CD4-positive, CD25-positive, alpha-beta regulatory T cell (primary cell): ENCODE data around the gene IFI27L1. TPM values are rescaled to one million over a fixed set of nuclear protein-coding genes. Genes with fewer than 3 reads are reported as not detected.

Experiments used
- ATAC-seq, 2 donors: fragments of 150-1000 bp; cut with Tn5 transposase; one replicate each; pipeline ENCODE4 v1.10.0; 2021; ENCODE audit warnings: low read depth in 2 of 2, moderate number of reproducible peaks in 2 of 2, moderate library complexity in 1 of 2
- DNase-seq, 3 donors: peaks; one replicate each; pipeline versions ENCODE4 v3.0.0 to v3.0.0-alpha.2; 2012 to 2022; ENCODE audit warnings: mixed read lengths in 1 of 3
- H3K27ac ChIP-seq: one replicate; pipeline ENCODE4 v1.7.0; 2013; ENCODE audit warnings: mild to moderate bottlenecking, low read length; ENCODE audit not compliant: insufficient read depth, poor library complexity, severe bottlenecking
- H3K27me3 ChIP-seq: one replicate; pipeline ENCODE4 v1.7.0; 2013; ENCODE audit warnings: low read length; ENCODE audit not compliant: control insufficient read depth, insufficient read depth
- H3K36me3 ChIP-seq: one replicate; pipeline ENCODE4 v1.7.0; 2013; ENCODE audit warnings: mild to moderate bottlenecking, low read length, moderate library complexity; ENCODE audit not compliant: control insufficient read depth, insufficient read depth
- H3K4me1 ChIP-seq: 2 replicates; pipeline ENCODE4 v1.7.0; 2013; ENCODE audit warnings: mild to moderate bottlenecking, low read length; ENCODE audit not compliant: insufficient read depth, control insufficient read depth, poor library complexity, severe bottlenecking
- H3K4me3 ChIP-seq: one replicate; pipeline ENCODE4 v1.7.0; 2013; ENCODE audit warnings: low read depth, mild to moderate bottlenecking, low read length, moderate library complexity
- H3K9me3 ChIP-seq, 2 experiments: 1 replicate in 1 of 2; 2 replicates in 1 of 2; pipeline ENCODE4 v1.7.0; 2013; ENCODE audit warnings: low read length in 2 of 2, mild to moderate bottlenecking in 1 of 2, moderate library complexity in 1 of 2; ENCODE audit not compliant: control insufficient read depth in 2 of 2
- H3K27ac Mint-ChIP-seq, 3 donors: one replicate each; pipeline ENCODE4 v1.8.0; 2020 to 2022; ENCODE audit warnings: mild to moderate bottlenecking in 3 of 3, mixed read lengths in 3 of 3, moderate library complexity in 2 of 3
- H3K27me3 Mint-ChIP-seq: one replicate; pipeline ENCODE4 v1.8.0; 2022; ENCODE audit warnings: mild to moderate bottlenecking, mixed read lengths
- H3K36me3 Mint-ChIP-seq: one replicate; pipeline ENCODE4 v1.8.0; 2020; ENCODE audit warnings: mixed read lengths
- H3K4me1 Mint-ChIP-seq, 4 donors: one replicate each; pipeline ENCODE4 v1.8.0; 2020 to 2022; ENCODE audit warnings: mixed read lengths in 4 of 4, mild to moderate bottlenecking in 1 of 4
- H3K4me3 Mint-ChIP-seq, 4 donors: one replicate each; pipeline ENCODE4 v1.8.0; 2020 to 2022; ENCODE audit warnings: mild to moderate bottlenecking in 4 of 4, mixed read lengths in 4 of 4, moderate library complexity in 3 of 4
- H3K9me3 Mint-ChIP-seq, 7 donors: one replicate each; pipeline ENCODE4 v1.8.0; 2020 to 2022; ENCODE audit warnings: mixed read lengths in 7 of 7, mild to moderate bottlenecking in 3 of 7, moderate library complexity in 2 of 7
- polyA plus RNA-seq, 4 donors: library from polyadenylated mRNA; unstranded; fragments of 300-500 nt; fragmentation: Illumina TruSeq; gene quantifications; one replicate each; pipeline ENCODE4 v1.2.3, GENCODE V29; 2021
- total RNA-seq: library from RNA; stranded (reverse); gene quantifications from one replicate; pipeline ENCODE4 v1.2.3, GENCODE V29; 2022

Gene IFI27L1
- total and polyA plus RNA-seq, 5 donors from 2014 or later: 5.8 to 12.0 (median 10.8) TPM

DNA sequence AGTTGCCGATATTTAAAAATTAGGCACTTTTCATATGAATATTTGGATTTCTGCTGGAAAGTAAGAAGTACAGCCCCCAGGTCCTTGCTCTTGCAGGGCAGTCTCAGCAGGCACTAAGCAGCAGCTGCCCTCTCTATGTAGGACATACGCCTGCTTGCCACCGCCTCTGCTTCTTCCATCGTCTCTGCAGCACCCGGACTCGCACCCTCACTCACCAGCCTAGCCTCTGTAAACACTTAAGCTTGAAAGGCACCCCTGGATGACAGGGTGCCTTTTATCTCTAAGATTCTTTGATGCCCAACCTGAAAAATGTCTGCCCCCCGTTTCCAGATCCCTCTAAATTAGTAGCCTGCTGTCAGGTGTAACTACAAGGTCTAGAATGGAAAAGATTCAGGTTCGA, 36.0 kb upstream of the IFI27L1 start:
- Mint-ChIP-seq H3K9me3 (peaks cover 0 to 2% (median 0%) of the 10 kb centered on the region in 7 donors), H3K4me3 (no peak overlapping the region), H3K4me1 (no peaks in the 10 kb centered on the region), H3K36me3 (peaks cover 20% of the 10 kb centered on the region), H3K27ac (peak overlapping the region in 1 of 3 donors; percentile 71), H3K27me3 (no peaks in the 10 kb centered on the region)
- Histone ChIP-seq H3K4me1 (no peaks in the 10 kb centered on the region), H3K27ac (no peak overlapping the region), H3K4me3 (no peak overlapping the region), H3K36me3 (peaks cover 48% of the 10 kb centered on the region), H3K27me3 (no peaks in the 10 kb centered on the region), H3K9me3 (no peaks in the 10 kb centered on the region)
- ATAC-seq (no peak), DNase-seq (no peak)

DNA sequence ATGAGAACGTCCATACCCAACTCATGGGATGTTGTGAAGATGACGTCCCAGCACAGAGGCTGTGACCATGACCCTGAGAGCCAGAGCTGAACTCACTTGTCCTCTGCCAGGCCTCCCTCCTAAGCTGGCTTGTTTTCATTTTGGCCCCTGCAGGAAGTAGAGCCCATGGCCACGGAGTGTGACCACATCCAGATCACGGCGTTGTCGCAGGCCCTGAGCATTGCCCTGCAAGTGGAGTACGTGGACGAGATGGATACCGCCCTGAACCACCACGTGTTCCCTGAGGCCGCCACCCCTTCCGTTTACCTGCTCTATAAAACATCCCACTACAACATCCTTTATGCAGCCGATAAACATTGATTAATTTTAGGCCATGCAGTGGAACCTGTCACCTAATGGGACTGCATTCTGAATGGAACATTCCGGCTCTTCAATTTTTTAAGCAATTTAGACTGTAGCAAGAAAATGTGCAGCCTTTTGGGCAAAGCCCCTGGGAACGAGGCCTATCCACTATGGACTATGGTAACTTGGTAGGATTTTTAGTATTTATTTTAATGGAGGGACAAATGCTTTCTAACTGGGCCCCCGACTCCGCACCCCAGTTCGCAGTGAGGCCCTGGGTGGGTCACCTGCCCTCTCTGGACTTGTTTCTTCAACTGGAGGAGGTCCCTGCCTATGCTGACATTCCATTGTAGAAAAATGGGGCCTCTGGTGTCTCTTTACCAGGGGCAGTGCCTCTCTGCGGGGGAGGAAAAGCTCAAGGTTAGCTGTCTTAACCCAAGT, 35.4 kb upstream of the IFI27L1 start:
- Mint-ChIP-seq H3K4me1 (no peaks in the 10 kb centered on the region), H3K36me3 (peaks cover 24% of the 10 kb centered on the region), H3K4me3 (no peak overlapping the region), H3K27ac (peak overlapping the region in 2 of 3 donors; percentile 26 to 62), H3K27me3 (no peaks in the 10 kb centered on the region), H3K9me3 (peaks cover 0 to 2% (median 0%) of the 10 kb centered on the region in 7 donors)
- no peak for DNase-seq
- Histone ChIP-seq H3K27ac (no peak overlapping the region), H3K4me1 (no peaks in the 10 kb centered on the region), H3K9me3 (no peaks in the 10 kb centered on the region), H3K27me3 (no peaks in the 10 kb centered on the region), H3K4me3 (no peak overlapping the region), H3K36me3 (peaks cover 55% of the 10 kb centered on the region)
- ATAC-seq: no peak

DNA sequence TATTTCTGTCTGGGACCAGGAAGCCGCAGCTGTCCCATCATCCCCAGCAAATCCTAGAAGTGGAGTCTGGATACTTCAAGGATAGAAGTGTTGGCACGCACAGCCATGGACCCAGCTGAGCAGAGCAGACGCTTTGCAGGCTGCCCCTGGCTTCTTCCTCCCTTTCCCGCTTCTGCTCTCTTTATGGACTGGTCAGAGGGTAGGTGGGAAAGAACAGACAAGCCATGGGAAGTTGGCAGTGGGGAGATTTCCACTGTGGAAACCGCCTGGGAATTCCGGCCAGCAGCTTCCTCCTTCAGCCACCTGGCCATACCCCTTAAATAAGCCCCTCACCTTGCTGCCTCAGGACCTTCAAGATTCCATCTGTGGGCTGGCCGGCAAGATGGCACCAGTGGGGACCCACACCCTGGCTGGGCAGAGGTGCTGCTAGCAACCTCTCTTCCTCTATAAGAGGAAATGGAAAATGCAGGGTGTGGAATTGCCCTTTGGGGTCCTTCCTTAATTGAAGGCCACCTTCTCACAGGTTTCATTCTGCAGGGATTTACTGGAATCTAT, 34.3 kb upstream of the IFI27L1 start:
- peaks cover 34% of the 10 kb centered on the region for H3K36me3 Mint-ChIP-seq
- H3K9me3 ChIP-seq: no peaks in the 10 kb centered on the region
- no peaks in the 10 kb centered on the region for H3K4me1 ChIP-seq
- no peak overlapping the region for H3K4me3 Mint-ChIP-seq
- peak overlapping the region in 2 of 3 donors; percentile 14 to 26 for H3K27ac Mint-ChIP-seq
- H3K27me3 Mint-ChIP-seq: peaks cover 4% of the 10 kb centered on the region
- H3K4me3 ChIP-seq: no peak overlapping the region
- ATAC-seq (no peak), DNase-seq (no peak)
- H3K27me3 ChIP-seq: no peaks in the 10 kb centered on the region
- no peaks in the 10 kb centered on the region for H3K4me1 Mint-ChIP-seq
- peaks cover 0 to 2% (median 0%) of the 10 kb centered on the region in 7 donors for H3K9me3 Mint-ChIP-seq
- H3K36me3 ChIP-seq: peaks cover 65% of the 10 kb centered on the region
- no peak overlapping the region for H3K27ac ChIP-seq

DNA sequence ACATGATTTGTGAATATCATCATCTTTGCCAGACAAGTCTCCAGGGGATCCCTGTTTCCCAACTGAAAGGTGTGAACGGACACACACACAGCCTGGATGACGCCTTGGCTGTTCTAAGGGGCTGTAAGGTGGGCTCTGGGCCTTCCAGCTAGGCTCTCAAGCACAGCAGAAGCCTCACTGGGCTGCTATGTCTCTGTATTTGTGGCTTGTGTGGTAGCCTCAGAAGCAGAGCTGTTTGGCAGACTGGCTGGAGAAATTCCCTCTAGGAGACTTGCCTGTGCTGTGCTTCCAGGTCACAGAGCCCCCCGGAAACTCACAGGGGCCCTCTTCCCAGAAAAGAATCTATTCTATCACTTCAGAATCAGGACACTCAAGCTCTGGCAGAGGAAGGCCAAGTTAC, 33.5 kb upstream of the IFI27L1 start:
- Mint-ChIP-seq H3K4me1 (peaks cover 0 to 6% (median 2%) of the 10 kb centered on the region in 4 donors), H3K36me3 (peaks cover 41% of the 10 kb centered on the region), H3K9me3 (peaks cover 0 to 2% (median 0%) of the 10 kb centered on the region in 7 donors), H3K27ac (no peak overlapping the region), H3K4me3 (no peak overlapping the region), H3K27me3 (peaks cover 4% of the 10 kb centered on the region)
- Histone ChIP-seq H3K36me3 (peaks cover 73% of the 10 kb centered on the region), H3K4me1 (no peaks in the 10 kb centered on the region), H3K27ac (no peak overlapping the region), H3K4me3 (no peak overlapping the region), H3K9me3 (no peaks in the 10 kb centered on the region), H3K27me3 (no peaks in the 10 kb centered on the region)
- ATAC-seq (no peak), DNase-seq (no peak)

DNA sequence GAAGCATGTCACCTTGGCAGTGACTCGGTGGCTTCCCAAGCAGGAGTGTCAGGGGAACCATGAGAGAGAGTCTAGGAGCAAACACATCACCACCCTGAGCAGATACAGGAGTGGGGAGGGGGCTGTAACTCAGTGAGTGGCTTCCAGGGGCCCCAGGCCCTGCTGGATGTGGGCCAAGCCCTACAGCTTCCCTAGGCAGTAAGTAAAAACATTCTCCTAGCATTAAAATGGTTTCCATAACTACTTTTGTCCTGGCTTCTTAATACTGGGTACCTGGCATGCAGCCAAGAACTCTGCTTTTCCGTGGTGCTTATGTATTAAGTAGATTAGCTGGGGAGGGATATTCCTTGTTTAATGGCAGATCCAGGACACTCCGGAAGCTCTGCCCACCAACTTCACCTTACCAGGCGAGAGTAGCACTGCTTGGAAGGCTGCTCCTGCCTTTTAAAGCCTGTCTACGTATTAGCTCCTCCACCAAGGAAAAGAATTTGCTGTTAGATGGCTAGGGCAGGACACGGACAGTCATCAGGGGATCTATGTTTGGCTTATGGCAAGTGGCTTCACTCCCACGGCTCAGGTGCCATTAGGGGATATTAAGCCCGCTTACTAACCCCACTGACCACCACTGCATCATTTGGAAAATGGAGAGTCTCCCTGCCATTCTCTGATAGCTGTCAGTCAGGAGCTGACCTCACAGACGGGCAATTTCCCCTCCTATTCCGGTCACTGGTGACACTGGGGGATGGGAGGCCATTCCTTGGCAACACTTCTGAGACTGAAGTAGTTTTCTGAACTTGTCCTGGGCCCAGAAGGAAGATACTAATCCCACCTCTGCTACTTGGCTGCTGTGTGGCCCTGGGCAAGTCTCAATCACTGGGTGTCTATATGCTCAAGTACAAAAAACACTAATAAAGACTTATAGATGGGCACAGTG, 32.2 kb upstream of the IFI27L1 start:
- H3K27ac Mint-ChIP-seq: peak overlapping the region in 1 of 3 donors; percentile 25
- Histone ChIP-seq H3K27ac (no peak overlapping the region), H3K4me1 (no peaks in the 10 kb centered on the region), H3K27me3 (no peaks in the 10 kb centered on the region), H3K9me3 (no peaks in the 10 kb centered on the region), H3K4me3 (no peak overlapping the region), H3K36me3 (peaks cover 84% of the 10 kb centered on the region)
- peaks cover 0 to 2% (median 0%) of the 10 kb centered on the region in 7 donors for H3K9me3 Mint-ChIP-seq
- peaks cover 48% of the 10 kb centered on the region for H3K36me3 Mint-ChIP-seq
- H3K4me3 Mint-ChIP-seq: no peak overlapping the region
- DNase-seq (no peak), ATAC-seq (no peak)
- peaks cover 4% of the 10 kb centered on the region for H3K27me3 Mint-ChIP-seq
- peaks cover 0 to 11% (median 2%) of the 10 kb centered on the region in 4 donors for H3K4me1 Mint-ChIP-seq

DNA sequence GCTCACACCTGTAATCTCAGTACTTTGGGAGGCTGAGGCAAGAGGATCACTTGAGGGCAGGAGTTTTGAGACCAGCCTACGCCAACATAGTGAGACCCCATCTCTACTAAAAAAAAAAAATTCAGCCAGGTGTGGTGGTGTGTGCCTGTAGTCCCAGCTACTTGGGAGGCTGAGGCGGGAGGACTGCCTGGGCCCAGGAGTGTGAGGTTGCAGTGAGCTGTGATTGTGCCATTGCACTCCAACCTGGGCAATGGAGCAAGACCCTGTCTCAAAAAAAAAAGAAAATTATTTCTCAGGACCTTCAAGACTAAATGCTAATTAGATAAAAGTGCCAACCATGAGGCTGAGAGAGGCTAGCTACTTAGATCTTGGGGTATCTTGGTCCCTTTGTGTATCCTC, 31.5 kb upstream of the IFI27L1 start:
- no peak overlapping the region for H3K27ac ChIP-seq
- Mint-ChIP-seq H3K27ac (no peak overlapping the region), H3K27me3 (peaks cover 4% of the 10 kb centered on the region), H3K9me3 (peaks cover 0 to 2% (median 0%) of the 10 kb centered on the region in 7 donors), H3K4me3 (no peak overlapping the region), H3K4me1 (peaks cover 0 to 16% (median 4%) of the 10 kb centered on the region in 4 donors), H3K36me3 (peaks cover 55% of the 10 kb centered on the region)
- no peak for ATAC-seq
- peaks cover 91% of the 10 kb centered on the region for H3K36me3 ChIP-seq
- H3K4me3 ChIP-seq: no peak overlapping the region
- H3K9me3 ChIP-seq: no peaks in the 10 kb centered on the region
- H3K27me3 ChIP-seq: no peaks in the 10 kb centered on the region
- DNase-seq: no peak
- H3K4me1 ChIP-seq: no peaks in the 10 kb centered on the region

DNA sequence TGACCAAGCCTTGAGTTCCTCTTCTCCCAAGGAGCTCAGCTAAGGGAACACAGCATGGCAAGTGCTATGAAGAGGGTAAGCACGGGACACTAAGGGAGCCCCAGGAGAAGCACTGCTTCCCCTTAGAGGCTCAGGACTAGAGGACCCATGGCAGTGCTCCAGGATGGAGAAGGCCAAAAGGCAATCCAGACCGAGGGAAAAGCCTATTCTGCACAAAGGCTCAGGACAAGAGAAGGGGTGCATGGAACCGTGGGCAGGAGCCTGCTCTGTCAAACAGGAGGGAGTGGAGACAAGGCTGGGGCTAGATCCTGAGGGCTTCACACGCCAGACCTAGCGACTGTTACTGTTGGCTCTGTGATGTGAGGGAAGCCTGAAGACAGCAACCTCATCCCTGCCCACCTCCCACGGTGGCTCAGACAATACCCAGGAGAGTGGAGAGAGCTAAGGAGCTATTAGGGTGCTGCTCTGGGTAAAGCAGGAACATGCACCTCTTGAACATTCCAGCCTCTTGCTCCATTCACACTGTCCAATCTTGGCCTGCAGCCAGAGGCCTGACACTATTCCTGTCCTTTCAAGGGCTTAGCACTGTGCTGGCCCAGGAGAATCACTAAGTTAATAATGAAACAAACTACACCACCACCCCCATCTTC, 30.8 kb upstream of the IFI27L1 start:
- Mint-ChIP-seq H3K4me1 (peaks cover 0 to 16% (median 6%) of the 10 kb centered on the region in 4 donors), H3K36me3 (peaks cover 58% of the 10 kb centered on the region), H3K9me3 (peaks cover 0 to 2% (median 0%) of the 10 kb centered on the region in 7 donors), H3K27me3 (peaks cover 4% of the 10 kb centered on the region), H3K27ac (peak overlapping the region in 2 of 3 donors; percentile 34 to 56), H3K4me3 (no peak overlapping the region)
- Histone ChIP-seq H3K4me3 (no peak overlapping the region), H3K27me3 (no peaks in the 10 kb centered on the region), H3K9me3 (no peaks in the 10 kb centered on the region), H3K36me3 (peaks cover 95% of the 10 kb centered on the region), H3K27ac (no peak overlapping the region), H3K4me1 (no peaks in the 10 kb centered on the region)
- ATAC-seq (no peak), DNase-seq (no peak)
